OCI-LY3 (cell line): ENCODE data around the gene SERPINF2.

ENCODE experiments used
- EZH2phosphoT487 ChIP-seq: fragments of 200-600 bp; shearing (Covaris generic); IDR thresholded peaks from 2 replicates; pipeline ENCODE4 v1.6.1; 2018; ENCODE audit warnings: antibody characterized with exemption, mixed run types, low read depth
- TF ChIP-seq, protein P1 (sequence below): fragments of 200-600, 300-600 bp; sonication (generic); IDR thresholded peaks from 2 replicates; pipeline ENCODE4 v1.5.1; 2014; ENCODE audit warnings: antibody characterized with exemption, low read length, low read depth

DNA sequence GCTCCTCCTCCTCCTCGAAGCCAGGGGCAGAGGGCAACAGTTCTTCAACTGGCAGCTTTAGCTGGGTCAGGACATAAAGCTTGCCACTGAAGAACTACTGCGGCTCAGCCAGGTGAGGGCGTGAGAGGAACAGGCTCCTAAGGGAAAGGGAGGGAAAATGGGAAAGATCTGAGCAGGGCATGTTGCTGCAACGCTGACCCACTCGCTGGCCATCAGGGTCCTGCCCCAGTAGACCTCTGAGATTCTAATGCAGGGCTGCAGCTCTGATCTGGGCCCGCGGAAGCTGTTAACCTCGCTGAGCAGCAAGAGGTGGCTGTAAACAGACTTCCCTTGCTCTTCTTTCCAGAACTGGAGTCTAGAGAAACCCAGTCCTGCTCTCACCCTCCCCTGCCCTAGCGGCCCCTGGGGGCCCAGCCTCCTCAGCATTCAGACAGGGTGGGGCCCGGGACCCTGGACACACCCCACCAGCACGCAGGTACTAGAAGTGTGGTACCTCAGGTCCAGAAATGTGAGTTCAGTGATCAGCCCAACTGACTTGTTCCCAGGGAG is 28.7 kb upstream of the SERPINF2 start:
- TF ChIP-seq, protein P1, sequence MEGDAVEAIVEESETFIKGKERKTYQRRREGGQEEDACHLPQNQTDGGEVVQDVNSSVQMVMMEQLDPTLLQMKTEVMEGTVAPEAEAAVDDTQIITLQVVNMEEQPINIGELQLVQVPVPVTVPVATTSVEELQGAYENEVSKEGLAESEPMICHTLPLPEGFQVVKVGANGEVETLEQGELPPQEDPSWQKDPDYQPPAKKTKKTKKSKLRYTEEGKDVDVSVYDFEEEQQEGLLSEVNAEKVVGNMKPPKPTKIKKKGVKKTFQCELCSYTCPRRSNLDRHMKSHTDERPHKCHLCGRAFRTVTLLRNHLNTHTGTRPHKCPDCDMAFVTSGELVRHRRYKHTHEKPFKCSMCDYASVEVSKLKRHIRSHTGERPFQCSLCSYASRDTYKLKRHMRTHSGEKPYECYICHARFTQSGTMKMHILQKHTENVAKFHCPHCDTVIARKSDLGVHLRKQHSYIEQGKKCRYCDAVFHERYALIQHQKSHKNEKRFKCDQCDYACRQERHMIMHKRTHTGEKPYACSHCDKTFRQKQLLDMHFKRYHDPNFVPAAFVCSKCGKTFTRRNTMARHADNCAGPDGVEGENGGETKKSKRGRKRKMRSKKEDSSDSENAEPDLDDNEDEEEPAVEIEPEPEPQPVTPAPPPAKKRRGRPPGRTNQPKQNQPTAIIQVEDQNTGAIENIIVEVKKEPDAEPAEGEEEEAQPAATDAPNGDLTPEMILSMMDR = peak; percentile 36
- no peak for TF ChIP-seq EZH2phosphoT487
